GM04503 (cell line): ENCODE data around the gene CTTN.

ENCODE experiments used
- DNase-seq: peaks from one replicate; pipeline ENCODE4 v3.0.0-alpha.2; 2012; ENCODE audit warnings: low read depth

CTTN gene

GRCh38 chr11:70428701-70429427, 30.5 kb downstream of the CTTN start:
- DNase-seq, result no peak

GRCh38 chr11:70429428-70429705, 31.0 kb downstream of the CTTN start:
- no peak for DNase-seq

GRCh38 chr11:70429724-70430521, 31.6 kb downstream of the CTTN start:
- DNase-seq, result no peak

GRCh38 chr11:70430671-70431574, 32.6 kb downstream of the CTTN start:
- no peak for DNase-seq

DNA sequence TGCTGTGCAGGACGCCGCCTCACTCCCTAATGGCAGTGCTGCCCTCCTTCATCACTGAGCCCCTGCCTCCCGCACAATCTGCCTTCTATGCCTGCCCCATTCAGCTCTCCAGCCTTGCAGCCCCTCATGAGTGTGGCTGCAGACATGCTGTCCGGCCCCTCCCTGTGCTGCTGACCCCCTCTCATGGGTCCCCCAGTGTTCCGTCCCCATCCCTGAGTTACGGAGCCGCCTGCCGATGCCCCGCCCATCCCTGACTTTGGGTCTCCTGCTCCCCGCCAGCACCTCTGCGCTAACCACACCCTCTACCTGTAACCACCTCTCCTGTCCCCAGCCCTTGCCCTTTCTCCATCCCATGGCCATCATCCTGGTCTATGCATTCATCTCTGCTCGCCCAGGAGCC, 33.3 kb downstream of the CTTN start:
- DNase-seq, result no peak

DNA sequence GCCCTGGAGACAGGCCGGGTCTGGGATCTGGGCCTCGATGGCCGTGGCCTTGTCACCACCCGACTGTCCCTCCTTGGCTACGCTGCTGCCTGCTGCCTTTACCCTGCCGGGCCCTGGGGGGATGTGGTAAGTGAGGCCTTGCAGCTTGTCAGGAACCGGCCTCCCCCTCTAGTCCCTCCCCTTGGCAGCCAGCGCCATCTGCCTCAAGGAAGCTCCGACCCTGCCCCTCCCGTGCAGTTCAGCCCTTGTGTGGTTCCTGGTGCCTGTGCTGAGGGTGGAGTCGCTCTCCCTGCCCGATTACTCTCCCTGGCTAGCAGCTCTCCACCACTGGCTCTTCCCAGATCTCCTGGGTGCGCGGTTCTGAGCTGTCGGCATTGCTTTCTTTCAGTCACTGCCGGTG, 33.7 kb downstream of the CTTN start:
- DNase-seq, result no peak

DNA sequence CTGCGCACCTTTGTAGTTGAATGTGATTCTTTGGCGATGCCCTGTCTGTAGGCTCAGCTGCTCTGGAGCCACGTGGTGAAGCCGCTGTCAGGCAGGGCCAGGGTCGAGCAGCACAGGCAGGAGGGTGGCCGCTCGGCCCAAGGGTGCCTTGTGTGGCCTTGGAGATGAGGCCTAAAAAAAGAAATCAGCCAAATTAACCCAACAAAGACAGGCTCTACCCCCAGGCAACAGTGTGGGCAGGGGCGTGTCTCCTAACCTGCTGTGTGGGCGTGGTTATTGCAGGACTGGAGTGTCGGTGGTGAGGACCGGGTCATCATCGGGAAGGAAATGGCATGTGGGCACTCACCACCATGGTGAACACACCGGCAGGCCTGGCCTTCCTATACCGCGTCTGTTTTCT, 34.3 kb downstream of the CTTN start:
- no peak for DNase-seq

DNA sequence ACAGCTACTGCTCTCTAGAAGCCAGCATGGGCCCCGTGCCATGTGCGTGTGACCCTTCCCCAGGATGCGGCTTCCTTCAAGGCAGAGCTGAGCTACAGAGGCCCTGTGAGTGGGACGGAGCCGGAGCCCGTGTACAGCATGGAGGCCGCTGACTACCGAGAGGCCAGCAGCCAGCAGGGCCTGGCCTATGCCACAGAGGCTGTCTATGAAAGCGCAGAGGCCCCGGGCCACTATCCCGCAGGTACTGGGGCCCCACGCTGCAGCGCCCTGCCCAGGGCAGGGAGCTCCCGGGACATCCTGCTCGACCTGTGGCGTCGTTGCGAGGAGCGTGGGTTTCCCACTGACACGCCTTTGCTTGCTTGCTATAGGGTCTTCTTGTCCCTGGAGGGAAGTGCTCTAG, 34.7 kb downstream of the CTTN start:
- DNase-seq, result no peak

GRCh38 chr11:70433526-70433925, 35.2 kb downstream of the CTTN start:
- DNase-seq, result no peak

- DNase-seq, result no peak
These were observed 35.9 kb downstream of the CTTN start for GRCh38 chr11:70433966-70434812.

- DNase-seq, result no peak
These were observed 36.5 kb downstream of the CTTN start for GRCh38 chr11:70434813-70435278.

GRCh38 chr11:70435361-70435760, 37.0 kb downstream of the CTTN start:
- DNase-seq, result no peak

- DNase-seq, result no peak
These were observed 37.6 kb downstream of the CTTN start for GRCh38 chr11:70435765-70436500.

DNA sequence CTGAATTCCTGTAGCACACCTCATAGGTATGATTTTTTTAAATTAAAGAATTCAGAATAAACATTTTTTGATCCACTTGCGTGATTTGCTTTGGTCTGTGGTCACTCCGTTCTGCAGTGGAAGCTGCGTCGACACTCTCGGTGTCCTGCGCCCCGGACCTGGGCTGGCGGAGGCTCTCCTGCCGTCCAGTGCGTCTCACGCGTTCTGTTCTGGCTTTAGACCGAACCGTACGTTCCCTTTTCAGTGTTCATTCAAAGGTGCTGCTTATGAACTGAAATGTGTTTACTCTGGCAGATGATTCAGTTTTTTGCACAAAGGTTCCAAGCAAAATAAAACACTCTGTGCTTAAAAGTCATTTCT, 38.2 kb downstream of the CTTN start:
- no peak for DNase-seq

DNA sequence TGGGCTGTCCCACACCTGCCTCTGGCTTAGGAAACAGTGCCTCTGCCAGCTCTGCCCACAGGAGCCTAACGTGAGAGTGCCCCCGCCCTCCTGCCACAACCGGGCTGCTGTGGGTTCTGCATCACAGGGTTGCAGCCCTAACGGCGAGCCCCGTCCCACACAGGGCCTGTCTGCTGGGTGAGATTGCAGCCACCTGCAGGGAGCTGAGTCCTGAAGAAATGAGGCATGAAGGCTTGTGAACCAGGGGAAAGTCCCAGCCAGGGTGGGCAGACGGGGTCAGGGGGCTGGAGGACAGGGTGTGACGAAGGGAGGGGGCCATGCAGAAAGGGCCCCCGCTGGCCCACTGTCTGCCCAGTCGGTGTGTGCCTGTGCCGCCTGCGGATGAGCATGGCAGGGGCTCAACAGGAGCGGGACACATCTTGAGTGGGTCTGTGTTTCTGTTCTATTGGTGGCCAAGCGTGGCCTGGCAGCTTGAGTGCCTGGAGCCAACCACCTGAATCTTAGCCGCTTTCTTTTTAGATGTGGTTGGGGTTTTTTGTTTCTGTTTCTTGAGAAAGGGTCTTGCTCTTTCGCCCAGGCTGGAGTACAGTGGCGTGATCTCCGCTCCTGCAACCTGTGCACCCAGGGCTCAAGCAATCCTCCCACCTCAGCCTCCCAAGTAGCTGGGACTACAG, 38.9 kb downstream of the CTTN start:
- no peak for DNase-seq

GRCh38 chr11:70440206-70440605, 41.9 kb downstream of the CTTN start:
- DNase-seq, result no peak

DNA sequence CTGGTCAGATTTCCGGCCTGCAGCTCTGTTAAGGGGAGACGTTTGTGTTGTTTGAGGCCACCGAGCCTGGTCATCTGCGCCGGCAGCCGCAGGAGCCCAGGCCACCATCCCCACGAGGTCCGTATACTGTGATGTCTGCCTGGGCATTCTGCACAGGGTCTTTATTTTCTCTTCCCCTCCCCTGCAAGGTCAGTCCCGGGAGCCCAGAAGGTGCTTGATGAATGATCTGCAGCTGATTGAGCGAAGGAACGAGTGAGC, 45.4 kb downstream of the CTTN start:
- no peak for DNase-seq

DNA sequence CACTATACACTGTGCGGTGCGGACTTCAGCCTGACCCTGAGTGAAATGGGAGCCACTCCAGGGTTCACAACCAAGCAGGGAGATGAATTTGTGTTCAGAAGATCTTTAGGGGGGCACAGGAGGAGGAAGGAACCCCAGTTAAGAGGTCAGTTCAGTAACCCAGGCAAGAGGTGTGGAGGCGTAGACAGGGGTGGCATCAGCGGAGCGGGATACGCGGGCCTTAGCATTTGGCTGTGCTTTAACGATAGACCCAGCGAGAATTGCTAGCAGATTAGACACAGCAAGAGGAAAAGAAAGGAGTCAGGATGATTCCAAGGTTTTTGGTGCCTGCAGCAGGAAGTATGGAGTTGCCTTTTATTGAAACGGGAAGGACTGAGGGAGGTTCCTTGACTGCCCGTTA, 46.8 kb downstream of the CTTN start:
- no peak for DNase-seq

DNA sequence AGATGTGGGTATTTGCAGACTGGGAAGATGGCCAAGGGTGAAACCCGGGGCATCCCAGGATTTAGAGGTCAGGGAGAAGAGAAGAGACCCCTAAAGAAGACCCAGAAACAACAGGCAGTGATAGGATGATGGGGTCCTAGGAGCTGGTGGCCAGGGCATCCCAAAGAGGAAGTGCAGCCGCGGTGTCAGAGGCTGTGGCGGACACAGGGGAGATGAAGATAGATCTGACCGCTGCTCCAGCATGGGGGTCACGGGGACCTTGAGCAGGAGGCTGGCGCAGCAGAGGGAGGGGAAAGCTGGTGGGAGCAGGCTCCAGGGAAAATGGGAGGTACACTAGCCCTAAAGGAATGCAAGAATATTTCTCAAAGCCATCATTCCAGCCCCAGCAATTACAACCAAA, 47.3 kb downstream of the CTTN start:
- DNase-seq, result no peak

DNA sequence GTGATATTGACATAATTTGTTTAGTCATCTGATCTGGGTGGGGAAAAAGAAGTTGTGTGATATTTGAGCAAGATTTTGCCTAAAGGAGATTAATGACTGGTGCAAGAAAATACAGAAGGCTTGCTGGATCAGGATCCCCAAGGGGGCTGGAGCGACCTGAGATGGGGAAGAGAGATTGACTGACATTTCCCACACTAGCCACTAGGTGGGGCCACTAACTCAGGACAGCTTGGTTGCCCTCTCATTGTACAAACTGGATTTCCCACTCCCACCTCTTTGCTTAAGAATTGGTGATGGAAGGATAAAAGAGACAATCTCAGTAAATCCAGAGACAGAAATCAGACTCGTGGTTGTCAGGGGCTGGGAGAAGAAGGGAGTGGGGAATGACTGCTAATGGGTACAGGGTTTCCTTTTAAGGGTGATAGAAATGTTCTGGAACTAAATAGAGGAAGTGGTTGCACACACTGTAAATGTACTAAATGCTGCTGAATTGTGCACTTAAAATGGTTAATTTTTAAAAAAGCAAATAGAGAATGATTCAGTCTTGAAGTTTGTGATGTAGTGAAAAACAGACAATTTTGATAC, 50.7 kb downstream of the CTTN start:
- DNase-seq, result no peak
